Ramos (cell line): Measurements from ENCODE around the gene LZTR1.

ENCODE experiments used
- in situ Hi-C: fragments of 300-500 bp; cut with MboI; formaldehyde crosslinking; loops from one replicate; pipeline ENCODE4 v1.14.3; 2022; ENCODE audit warnings: low sequenced_read_pairs; ENCODE audit not compliant: unreplicated experiment

LZTR1 gene

GRCh38 chr22:21012446-21013407 lies 30.6 kb downstream of the LZTR1 start:
- in situ Hi-C loops, result no loop called here

- in situ Hi-C loops, result no loop called here
Measured at GRCh38 chr22:21013657-21014201, 31.6 kb downstream of the LZTR1 start.

- in situ Hi-C loops, result no loop called here
Measured at GRCh38 chr22:21014202-21014725, 32.2 kb downstream of the LZTR1 start.

GRCh38 chr22:21014726-21015465 lies 32.8 kb downstream of the LZTR1 start, which contains the start of gene P2RX6:
TSS of gene P2RX6 (plus strand) at chr22:21015165. CDS start at chr22:21015175, 10 bp downstream.
- in situ Hi-C loops, result no loop called here

DNA sequence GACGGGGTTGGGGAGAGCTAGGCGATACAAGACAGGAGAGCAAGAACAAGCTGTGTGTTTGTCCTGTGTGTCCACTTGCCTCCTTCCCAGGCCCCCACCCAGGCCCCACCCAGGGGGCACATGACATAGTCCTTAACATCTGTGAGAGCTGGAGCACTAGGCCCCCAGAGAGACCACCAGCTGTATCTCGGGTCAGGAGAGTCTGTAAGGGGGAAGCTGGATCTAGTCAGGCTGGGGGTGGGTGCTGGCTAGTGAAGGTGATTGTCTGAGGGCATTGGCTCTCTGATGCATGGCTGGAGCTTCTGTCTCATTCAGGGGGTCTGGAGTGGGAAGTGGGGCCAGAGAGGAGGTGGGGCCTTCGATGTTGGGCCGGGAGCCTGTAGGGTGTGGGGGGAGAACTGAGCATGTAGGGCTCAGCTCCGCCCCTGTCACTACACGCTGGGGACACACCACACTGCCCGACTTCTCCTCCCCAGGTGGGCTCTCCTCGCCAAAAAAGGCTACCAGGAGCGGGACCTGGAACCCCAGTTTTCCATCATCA lies 33.4 kb downstream of the LZTR1 start:
- in situ Hi-C loops, result no loop called here

DNA sequence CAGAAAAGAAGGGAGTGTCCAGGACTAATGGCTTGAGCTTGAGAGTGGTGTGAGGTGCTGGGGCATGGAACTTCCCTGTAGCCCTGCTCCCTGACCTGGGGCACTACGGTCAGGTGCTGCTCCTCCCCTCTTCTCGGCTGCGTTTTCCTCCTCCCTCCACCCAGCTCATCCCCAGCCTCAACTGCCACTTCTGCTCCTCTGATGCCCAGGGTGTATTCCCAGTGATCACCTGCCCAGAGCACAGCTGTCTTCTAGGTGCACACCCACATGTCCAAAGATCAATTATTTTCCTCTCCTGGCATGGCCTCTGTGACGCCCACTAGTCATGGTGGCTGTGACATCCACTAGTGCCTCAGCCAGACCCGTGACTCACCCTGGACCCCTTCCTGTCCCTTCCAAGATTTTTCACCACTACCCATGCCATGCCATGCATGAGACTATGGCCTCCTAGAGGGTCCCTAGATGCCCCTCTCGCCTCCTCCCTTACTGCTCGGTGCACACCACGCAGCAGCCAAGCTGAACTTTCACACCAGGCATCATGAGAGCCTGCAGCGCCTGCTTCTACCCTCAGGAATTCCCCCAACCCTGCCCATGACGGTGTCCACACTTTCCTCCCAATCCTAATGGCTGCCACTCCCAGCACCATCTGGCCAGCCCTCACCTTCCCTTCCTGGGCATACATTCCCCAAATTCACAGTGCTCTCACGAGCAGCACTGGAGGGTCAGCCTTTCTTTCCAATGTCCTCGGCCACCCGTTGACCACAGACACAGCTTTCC lies 34.7 kb downstream of the LZTR1 start:
- in situ Hi-C loops, result no loop called here

GRCh38 chr22:21018314-21018713 lies 36.2 kb downstream of the LZTR1 start:
- in situ Hi-C loops, result no loop called here

DNA sequence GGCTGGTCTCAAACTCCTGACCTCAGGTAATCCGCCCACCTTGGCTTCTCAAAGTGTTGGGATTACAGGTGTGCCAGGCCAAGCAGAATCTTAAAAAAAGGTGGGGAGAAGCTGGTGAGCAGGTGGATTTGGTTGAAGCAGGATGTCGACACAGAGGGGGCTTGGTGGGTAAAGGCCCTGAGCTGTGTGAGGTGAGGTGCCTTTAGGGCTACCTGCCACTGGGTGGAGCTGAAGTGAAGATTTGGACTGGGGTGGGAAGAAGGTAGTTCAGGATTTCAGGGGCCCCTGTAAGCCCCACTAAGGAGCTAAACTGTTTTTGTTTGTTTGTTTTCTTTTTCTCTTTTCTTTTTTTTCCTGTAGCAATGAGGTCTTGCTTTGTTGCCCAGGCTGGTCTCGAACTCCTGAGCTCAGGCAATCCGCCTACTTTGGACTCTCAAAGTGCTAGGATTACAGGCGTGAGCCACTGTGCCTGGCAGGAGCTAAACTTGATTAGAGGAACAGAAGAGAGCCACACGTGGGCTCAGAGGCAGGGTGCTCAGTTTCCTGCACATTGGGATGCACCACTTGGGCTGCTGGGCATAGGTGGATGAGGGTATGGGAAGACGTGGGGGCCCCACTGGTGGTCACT lies 38.8 kb downstream of the LZTR1 start:
- in situ Hi-C loops, result no loop called here

- in situ Hi-C loops, result no loop called here
Measured at GRCh38 chr22:21022507-21022906, 40.4 kb downstream of the LZTR1 start.

DNA sequence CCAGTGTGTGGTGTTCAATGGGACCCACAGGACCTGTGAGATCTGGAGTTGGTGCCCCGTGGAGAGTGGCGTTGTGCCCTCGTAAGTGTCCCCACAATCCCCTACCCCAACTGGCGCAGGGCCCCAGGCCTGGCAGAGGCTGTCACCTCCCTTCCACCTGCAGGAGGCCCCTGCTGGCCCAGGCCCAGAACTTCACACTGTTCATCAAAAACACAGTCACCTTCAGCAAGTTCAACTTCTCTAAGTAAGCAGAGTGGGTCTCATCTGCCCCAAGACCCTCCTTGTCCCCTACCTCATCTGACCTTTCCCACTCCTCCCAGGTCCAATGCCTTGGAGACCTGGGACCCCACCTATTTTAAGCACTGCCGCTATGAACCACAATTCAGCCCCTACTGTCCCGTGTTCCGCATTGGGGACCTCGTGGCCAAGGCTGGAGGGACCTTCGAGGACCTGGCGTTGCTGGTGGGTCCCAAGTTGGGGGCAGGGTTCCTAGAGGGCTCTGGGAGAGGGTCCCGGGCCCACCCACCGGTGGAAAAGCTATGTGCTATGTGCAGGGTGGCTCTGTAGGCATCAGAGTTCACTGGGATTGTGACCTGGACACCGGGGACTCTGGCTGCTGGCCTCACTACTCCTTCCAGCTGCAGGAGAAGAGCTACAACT lies 41.0 kb downstream of the LZTR1 start:
- in situ Hi-C loops, result no loop called here

DNA sequence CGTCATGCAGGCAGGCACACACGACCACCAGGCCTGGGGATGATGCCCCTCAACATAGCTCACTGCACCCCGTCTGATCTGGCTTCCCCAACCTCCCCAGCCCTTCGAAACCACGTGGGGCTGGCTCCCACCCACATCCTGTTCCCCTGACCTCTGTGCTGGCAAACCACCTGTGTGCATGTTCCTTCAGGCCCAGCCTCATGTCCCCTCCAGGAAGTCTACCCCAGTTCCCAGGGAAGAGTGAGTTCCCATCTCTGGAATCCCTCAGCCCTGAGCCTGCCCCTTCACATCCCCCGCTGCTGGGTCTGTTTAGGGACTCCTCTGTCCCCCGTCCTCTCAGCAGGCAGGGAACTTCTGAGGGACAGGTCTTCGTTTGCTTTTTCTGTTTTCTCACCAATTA lies 43.2 kb downstream of the LZTR1 start:
- in situ Hi-C loops, result no loop called here

DNA sequence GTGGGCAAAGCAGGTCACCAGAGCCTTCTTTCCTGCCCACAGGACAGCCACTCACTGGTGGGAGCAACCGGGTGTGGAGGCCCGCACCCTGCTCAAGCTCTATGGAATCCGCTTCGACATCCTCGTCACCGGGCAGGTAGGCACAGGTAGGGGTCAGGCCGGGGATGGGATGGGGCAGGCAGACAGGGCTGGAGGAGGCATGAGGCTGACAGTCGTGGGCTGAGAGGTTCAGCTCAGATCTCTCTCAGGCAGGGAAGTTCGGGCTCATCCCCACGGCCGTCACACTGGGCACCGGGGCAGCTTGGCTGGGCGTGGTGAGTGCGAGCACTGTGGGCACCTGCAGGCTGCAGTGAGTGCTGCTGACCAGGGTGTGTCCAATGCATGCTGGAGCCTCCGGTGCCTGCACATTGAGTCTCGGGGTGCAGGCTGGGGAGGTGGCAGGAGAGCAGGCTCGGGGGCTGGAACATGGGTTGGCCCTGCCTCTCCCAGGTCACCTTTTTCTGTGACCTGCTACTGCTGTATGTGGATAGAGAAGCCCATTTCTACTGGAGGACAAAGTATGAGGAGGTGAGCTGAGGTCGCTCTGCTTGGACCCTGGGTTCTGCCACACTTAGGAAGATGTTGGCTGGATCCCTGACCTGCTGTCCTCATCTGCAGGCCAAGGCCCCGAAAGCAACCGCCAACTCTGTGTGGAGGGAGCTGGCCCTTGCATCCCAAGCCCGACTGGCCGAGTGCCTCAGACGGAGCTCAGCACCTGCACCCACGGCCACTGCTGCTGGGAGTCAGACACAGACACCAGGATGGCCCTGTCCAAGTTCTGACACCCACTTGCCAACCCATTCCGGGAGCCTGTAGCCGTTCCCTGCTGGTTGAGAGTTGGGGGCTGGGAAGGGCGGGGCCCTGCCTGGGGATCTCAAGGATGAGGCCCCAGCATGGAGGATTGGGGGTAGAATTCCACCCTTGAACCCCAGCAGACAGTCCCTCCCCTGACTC lies 44.0 kb downstream of the LZTR1 start:
- in situ Hi-C loops, result no loop called here

- in situ Hi-C loops, result no loop called here
Measured at GRCh38 chr22:21026783-21027692, 44.9 kb downstream of the LZTR1 start.

- in situ Hi-C loops, result no loop called here
Measured at GRCh38 chr22:21028277-21029251, 46.5 kb downstream of the LZTR1 start.

DNA sequence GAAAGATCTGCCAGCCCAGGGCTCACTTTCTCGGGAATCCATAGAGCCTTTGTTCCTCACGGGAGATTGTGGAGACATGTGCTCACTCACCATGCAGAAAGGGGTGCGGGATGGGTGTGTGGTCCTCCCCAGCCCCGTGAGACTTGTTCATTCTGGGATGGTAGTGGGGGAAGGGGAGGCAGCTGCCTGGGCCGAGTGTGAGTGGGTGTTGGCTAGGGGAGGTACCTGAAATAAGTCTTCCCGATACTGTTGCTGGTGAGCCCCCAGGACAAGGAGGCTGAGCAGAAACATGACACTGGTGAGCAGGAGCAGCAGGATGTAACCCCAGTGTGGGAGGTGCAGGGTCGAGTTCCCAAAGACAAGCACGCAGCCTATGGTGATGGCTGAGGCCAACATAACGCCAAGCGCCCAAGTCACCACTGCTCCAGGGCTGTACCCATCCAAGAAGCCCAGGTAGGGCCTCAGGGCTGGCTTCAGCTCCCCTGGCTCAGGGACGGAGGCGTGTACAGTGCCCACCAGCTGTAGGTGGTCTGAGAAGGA lies 47.5 kb downstream of the LZTR1 start:
- in situ Hi-C loops, result no loop called here
